Activated CD8-positive, alpha-beta T cell treated with anti-CD3 and anti-CD28 coated beads for 36 hours (primary cell): ENCODE results near the gene LGALS7B. TPM values are rescaled to one million over a fixed set of nuclear protein-coding genes. Genes with fewer than 3 reads are reported as not detected.

Experiments
- ATAC-seq: fragments of 200-7000 bp; cut with Tn5 transposase; one replicate; pipeline ENCODE4 v1.10.0; 2021; ENCODE audit warnings: mild to moderate bottlenecking, moderate library complexity
- CTCF ChIA-PET: fragments of 350-600 bp; sonication (Branson Sonifier 250); formaldehyde crosslinking; loops from one replicate; lab custom pipeline; 2021; ENCODE audit warnings: antibody characterized with exemption; lab: Charles Lee
- POLR2A ChIA-PET: fragments of 350-600 bp; sonication (Branson Sonifier 250); formaldehyde crosslinking; loops from one replicate; lab custom pipeline; 2021; ENCODE audit warnings: antibody characterized with exemption; lab: Charles Lee
- DNase-seq: peaks from one replicate; pipeline ENCODE4 v3.0.0-alpha.2; 2020
- H3K27ac Mint-ChIP-seq: one replicate; pipeline ENCODE4 v1.8.0; 2021; ENCODE audit warnings: mild to moderate bottlenecking, mixed read lengths
- H3K27me3 Mint-ChIP-seq: one replicate; pipeline ENCODE4 v1.8.0; 2021; ENCODE audit warnings: mixed read lengths
- H3K36me3 Mint-ChIP-seq: one replicate; pipeline ENCODE4 v1.8.0; 2021; ENCODE audit warnings: low read depth, mixed read lengths
- H3K4me1 Mint-ChIP-seq: one replicate; pipeline ENCODE4 v1.8.0; 2021; ENCODE audit warnings: low read depth, mixed read lengths
- H3K4me3 Mint-ChIP-seq: one replicate; pipeline ENCODE4 v1.8.0; 2021; ENCODE audit warnings: mild to moderate bottlenecking, moderate library complexity, mixed read lengths
- H3K9me3 Mint-ChIP-seq: one replicate; pipeline ENCODE4 v1.8.0; 2021; ENCODE audit warnings: mixed read lengths
- CTCF ChIP-seq: fragments of 200-600 bp; IDR thresholded peaks from one replicate; pipeline ENCODE4 v1.8.0; 2022; ENCODE audit warnings: antibody characterized with exemption, mild to moderate bottlenecking
- intact Hi-C: fragments of 100-400 bp; cut with micrococcal nuclease; formaldehyde crosslinking; loops from one replicate; pipeline ENCODE4 v1.10.0; 2022
- total RNA-seq, 2 experiments: library from RNA; stranded (reverse); gene quantifications; one replicate each; pipeline ENCODE4 v1.2.3, GENCODE V29; 2021

LGALS7B gene
- total RNA-seq, 2 experiments from 2014 or later: not detected

GRCh38 chr19:38741670-38742069 lies 47.3 kb upstream of the LGALS7B start:
- no peak for TF ChIP-seq CTCF
- H3K27ac Mint-ChIP-seq: no peak overlapping the region
- H3K4me3 Mint-ChIP-seq: no peak overlapping the region
- no peaks in the 10 kb centered on the region for H3K36me3 Mint-ChIP-seq
- CTCF ChIA-PET: interaction anchor here (0.9 to 1.5 kb wide), 2 partner anchors 28 to 338 kb away, joined by 3 to 4 read pairs; no protein-coding TSS in a partner anchor
- H3K9me3 Mint-ChIP-seq: no peaks in the 10 kb centered on the region
- DNase-seq (no peak), ATAC-seq (no peak)
- peaks cover 4% of the 10 kb centered on the region for H3K27me3 Mint-ChIP-seq
- peaks cover 19% of the 10 kb centered on the region for H3K4me1 Mint-ChIP-seq
- POLR2A ChIA-PET: no interaction called here
- intact Hi-C loops: no loop called here

GRCh38 chr19:38742296-38742695 lies 46.7 kb upstream of the LGALS7B start:
- CTCF ChIA-PET: interaction anchor here (1.5 kb wide), 1 partner anchor 27 kb away, joined by 4 read pairs; no protein-coding TSS in a partner anchor
- H3K4me1 Mint-ChIP-seq: peaks cover 19% of the 10 kb centered on the region
- H3K27me3 Mint-ChIP-seq: peaks cover 4% of the 10 kb centered on the region
- H3K36me3 Mint-ChIP-seq: no peaks in the 10 kb centered on the region
- TF ChIP-seq CTCF: no peak
- H3K4me3 Mint-ChIP-seq: no peak overlapping the region
- no peak for ATAC-seq
- intact Hi-C loops: no loop called here
- POLR2A ChIA-PET: interaction anchor here (1.0 kb wide), 1 partner anchor 667 kb away, joined by 3 read pairs; no protein-coding TSS in a partner anchor
- no peaks in the 10 kb centered on the region for H3K9me3 Mint-ChIP-seq
- DNase-seq: no peak
- no peak overlapping the region for H3K27ac Mint-ChIP-seq

GRCh38 chr19:38742906-38743305 lies 46.1 kb upstream of the LGALS7B start:
- TF ChIP-seq CTCF: no peak
- Mint-ChIP-seq H3K4me3 (no peak overlapping the region), H3K9me3 (no peaks in the 10 kb centered on the region), H3K36me3 (no peaks in the 10 kb centered on the region), H3K27me3 (peaks cover 2% of the 10 kb centered on the region), H3K27ac (no peak overlapping the region), H3K4me1 (peaks cover 14% of the 10 kb centered on the region)
- intact Hi-C loops: no loop called here
- DNase-seq: no peak
- ChIA-PET POLR2A (interaction anchor here (1.0 kb wide), 1 partner anchor 666 kb away, joined by 3 read pairs; no protein-coding TSS in a partner anchor), CTCF (interaction anchor here (1.5 kb wide), 1 partner anchor 27 kb away, joined by 4 read pairs; no protein-coding TSS in a partner anchor)
- no peak for ATAC-seq

GRCh38 chr19:38743394-38744297 lies 45.4 kb upstream of the LGALS7B start:
- CTCF ChIA-PET: interaction anchor here (0.9 to 1.5 kb wide), 3 partner anchors 13 to 26 kb away, joined by 3 to 5 read pairs (median 4); no protein-coding TSS in a partner anchor
- ATAC-seq (no peak), DNase-seq (no peak)
- Mint-ChIP-seq H3K4me3 (no peak overlapping the region), H3K9me3 (no peaks in the 10 kb centered on the region), H3K27me3 (no peaks in the 10 kb centered on the region), H3K36me3 (no peaks in the 10 kb centered on the region), H3K4me1 (peaks cover 11% of the 10 kb centered on the region), H3K27ac (no peak overlapping the region)
- POLR2A ChIA-PET: interaction anchor here (1.0 kb wide), 1 partner anchor 665 kb away, joined by 3 read pairs; no protein-coding TSS in a partner anchor
- TF ChIP-seq CTCF: no peak
- intact Hi-C loops: no loop called here
